ENCODE data around the gene PRKCH.
"Not testable (repeated sequence)": the region's sequence is repeated elsewhere in the genome, so short reads cannot be mapped to it uniquely, and the experiment has no call there.

The PRKCH gene

DNA sequence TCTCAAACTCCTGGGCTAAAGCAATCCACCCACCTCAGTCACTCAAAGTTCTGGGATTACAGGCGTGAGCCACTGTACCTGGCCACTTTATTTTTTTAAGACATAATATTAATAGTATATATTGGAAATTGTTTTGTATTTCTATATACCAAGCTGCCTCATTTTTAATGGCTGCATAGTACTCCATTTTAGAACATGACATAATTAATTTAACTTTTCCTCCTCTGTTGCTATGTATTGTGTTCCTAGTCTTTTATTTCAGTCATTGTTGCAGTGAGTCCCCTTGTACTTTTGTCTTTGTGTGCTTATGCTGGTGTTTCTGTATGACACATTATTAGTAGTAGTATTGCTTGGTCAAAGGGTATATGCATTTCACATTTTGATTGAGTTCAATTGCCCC is 138.7 kb downstream of the PRKCH start:
- no peak for DNase-seq (ENCODE audit: low spot score)

- no peak for DNase-seq (ENCODE audit: low spot score)
These were observed 139.6 kb downstream of the PRKCH start for GRCh38 chr14:61460718-61461611.

DNA sequence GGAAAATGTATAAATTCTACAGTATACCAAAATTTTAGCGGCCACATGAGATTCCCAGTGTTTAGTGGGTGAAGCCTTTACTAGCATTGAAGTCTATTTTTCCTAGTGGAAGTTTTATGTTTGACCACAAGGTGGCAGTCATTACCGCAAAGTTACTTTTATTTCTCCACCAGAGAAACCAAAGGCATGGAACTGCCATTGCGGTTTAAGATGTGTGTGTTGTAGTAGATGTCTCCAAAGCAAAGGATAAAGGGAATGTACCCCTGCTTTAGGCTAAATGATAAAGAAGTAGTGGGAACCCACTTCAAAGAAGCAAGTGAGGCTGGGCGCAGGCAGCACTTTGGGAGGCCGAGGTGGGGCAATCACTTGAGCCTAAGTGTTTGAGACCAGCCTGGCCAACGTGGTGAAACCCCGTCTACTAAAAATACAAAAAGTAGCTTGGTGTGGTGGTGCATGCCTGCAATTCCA is 140.5 kb downstream of the PRKCH start:
- DNase-seq (ENCODE audit: low spot score), result no peak

GRCh38 chr14:61462566-61463193 is 141.3 kb downstream of the PRKCH start:
- no peak for DNase-seq (ENCODE audit: low spot score)

DNA sequence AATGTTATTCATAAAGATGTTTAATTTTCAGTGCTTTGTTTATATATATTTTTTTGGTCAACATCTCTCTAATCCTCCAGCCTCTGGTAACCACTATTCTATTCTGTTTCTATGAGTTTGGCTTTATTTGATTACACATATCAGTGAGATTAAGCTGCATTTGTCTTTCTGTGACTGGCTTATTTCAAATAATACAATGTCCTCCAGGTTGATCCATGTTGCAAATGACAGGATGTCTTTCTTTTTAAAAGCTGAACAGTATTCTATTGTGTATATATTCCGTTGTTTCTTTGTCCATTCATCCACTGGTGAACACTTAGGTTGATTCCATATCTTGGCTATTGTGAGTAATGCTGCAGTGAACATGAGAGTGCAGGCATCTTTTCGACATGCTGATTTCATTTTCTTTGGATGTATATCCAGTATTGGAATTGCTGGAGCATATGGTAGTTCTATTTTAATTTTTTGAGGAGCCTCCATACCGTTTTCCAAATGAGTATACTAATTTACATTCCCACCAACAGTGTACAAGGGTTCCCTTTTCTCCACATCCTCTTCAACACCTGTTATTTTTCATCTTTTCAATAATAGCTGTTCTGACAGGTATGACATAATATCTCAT is 142.4 kb downstream of the PRKCH start:
- no peak for DNase-seq (ENCODE audit: low spot score)

- not testable (repeated sequence) for DNase-seq (ENCODE audit: low spot score)
These were observed 143.4 kb downstream of the PRKCH start for GRCh38 chr14:61464539-61465320.

- no peak for DNase-seq (ENCODE audit: low spot score)
These were observed 145.0 kb downstream of the PRKCH start for GRCh38 chr14:61466249-61466904.

DNA sequence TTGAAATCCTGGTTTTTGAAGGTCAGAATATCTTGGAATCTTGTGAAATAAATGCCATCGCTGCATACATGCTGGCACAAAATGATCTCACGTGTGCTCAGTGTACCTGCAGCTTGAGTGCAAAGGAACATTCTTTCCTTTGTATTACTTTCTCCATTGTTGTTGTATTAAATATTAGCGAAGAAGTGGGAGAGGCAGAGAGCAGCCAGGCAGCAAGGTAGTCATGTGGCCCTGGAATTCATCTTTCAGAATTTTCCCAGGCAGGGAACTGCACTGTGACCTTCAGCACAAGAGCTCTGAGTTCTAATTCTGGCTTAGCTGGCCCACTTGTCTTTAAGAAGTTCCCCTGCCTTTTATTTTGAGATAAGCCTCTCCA is 145.5 kb downstream of the PRKCH start:
- no peak for DNase-seq (ENCODE audit: low spot score)

DNA sequence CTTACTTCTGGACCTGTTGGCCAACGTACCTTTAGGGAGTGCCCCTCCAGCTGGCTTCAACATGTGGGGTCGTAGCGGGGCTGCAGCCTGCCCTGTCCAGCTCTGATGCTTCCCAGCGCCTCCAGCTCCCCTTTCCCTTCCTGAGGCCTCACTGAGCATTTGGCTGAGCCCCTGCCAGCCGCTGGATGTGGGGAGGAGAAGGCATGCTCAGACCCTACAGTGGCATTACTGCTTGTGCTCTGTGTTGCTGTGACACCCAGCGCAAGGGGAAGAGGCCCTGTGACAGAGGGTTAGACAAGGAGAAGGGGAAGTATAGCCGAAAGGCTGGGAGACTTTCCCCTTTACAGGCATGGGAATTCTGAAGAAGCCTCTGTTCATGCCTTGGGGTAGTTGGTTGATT is 145.9 kb downstream of the PRKCH start:
- DNase-seq (ENCODE audit: low spot score), result no peak

DNA sequence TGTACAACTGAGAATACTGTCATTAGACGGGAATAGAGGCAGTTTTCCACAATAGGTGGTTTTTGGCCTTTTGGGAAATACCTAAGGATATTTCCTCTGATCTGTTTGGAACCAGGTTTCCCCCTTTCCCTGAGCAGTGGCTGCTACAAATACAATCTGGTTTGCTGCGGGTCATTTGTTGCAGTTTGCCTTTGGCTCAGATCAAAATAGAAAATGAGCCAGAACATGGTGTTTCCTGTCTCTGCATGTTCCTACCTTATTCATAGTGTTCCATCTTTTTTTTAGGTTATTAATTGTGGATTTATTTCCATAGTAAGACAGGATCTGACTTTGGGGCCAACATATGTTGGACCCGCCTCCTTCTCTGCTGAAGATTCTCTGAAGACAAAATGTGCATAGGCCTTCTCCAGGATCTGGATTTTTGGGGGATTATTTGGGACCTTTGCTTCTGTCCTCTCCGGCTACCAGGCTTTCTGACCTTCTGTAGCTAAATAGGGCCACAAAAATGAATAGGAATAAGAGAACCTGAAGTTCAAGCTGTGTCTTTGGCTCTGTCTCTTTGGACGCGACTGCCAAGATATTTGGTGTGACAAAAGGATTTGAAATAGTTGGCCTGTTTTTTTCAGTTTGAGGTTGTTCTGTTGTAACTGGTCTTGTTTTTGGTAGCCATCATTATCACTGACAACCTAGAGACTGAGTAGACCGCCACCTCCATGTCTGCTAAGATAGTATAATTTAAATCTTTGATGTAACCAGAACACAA is 146.9 kb downstream of the PRKCH start:
- no peak for DNase-seq (ENCODE audit: low spot score)

GRCh38 chr14:61469781-61470180 is 148.4 kb downstream of the PRKCH start:
- no peak for DNase-seq (ENCODE audit: low spot score)

GRCh38 chr14:61470261-61470960 is 149.0 kb downstream of the PRKCH start:
- no peak for DNase-seq (ENCODE audit: low spot score)

DNA sequence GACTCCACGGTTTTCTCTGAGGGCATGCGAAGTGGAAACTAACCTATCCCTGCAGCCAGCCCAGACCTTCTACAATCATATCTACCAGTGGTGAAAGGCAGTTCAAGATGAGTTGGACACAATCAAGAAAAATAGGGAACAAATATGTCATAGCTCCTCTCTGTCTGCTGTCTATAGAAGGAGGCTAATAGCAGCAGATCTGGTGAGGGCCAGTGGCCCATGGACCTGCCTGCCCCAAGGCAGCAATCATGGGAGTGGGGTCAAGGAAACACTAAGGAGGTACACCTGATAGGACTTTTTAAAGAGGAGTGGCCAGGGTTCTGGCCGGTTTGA is 149.5 kb downstream of the PRKCH start:
- DNase-seq (ENCODE audit: low spot score), result no peak

DNA sequence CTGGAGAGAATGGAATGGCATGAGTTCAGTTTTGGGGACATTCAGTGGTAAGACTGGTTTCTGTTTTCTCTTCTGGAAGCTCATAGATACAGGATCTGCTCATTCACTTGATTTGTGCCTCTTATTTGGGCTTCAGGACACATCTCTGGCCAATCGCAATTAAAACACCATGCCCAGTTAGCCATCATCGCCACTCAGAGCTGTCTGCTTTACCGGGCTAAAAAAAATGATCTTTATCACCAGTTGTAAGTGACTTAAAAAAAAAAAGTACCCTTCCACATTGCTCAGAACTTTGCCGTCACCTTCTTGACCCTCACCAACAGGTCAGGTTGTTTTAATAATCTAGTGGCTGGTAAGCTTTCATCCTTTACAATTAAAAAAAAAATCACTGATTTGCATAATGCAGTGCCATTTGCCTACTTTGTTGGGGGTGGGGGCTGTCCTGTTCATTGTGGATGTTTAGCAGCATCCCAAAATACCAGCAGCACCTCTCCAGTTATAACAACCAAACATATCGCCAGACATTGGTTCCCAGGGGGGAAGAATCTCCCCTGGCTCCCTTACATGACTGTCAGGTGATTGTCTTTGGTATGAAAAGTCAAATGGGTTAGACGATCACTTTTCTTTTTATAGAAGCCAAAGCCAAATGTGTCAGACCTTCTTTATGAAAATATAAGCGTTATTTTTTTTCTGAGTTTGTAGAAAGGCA is 150.1 kb downstream of the PRKCH start:
- DNase-seq (ENCODE audit: low spot score), result no peak

GRCh38 chr14:61472011-61472672 is 150.8 kb downstream of the PRKCH start:
- DNase-seq (ENCODE audit: low spot score), result no peak

DNA sequence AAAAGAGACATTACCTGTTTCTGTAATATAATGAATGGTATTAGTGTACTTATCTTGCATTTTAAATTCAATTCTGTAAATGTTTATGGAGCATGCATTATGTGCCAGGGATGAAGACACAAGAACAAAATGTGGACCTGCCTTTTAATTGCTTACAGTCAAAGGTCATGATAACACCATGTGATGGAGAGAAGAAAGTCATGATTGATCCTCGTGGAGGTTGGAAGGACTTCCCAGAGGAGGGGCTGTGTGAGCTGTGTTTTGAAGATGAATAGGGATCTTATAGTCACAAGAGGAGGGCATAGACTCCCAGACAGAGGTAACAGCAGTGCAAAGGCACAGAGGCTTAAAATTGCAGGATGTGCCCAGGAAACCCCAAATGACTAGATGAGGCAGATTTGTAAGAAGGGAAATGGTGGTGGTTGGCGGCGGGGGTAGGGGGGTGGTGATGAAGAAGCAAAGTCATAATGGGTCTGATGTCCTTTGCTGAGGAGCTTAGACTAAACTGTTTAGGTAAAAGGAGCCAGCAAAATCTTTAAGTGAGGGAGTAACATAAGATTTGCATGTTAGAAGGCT is 151.5 kb downstream of the PRKCH start:
- no peak for DNase-seq (ENCODE audit: low spot score)

DNA sequence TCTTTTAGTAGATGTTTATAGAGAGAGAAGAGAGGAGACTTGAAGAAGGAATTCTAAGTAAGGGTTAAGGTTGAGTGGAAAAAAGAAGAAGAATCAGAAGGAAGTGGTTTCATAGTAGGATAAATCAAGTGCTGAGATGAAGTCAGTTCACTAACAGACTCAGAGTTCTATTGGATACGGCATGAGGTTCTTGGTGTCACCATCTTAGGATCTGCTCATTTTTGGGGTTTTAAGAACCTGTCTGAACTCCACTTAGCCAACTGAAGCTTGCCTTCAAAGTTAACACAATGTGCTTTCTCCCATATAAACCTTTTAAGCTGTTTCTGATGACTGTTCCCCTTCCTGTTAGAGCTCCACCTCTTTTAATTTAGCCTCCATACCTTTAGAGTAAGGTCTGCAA is 152.6 kb downstream of the PRKCH start:
- no peak for DNase-seq (ENCODE audit: low spot score)

DNA sequence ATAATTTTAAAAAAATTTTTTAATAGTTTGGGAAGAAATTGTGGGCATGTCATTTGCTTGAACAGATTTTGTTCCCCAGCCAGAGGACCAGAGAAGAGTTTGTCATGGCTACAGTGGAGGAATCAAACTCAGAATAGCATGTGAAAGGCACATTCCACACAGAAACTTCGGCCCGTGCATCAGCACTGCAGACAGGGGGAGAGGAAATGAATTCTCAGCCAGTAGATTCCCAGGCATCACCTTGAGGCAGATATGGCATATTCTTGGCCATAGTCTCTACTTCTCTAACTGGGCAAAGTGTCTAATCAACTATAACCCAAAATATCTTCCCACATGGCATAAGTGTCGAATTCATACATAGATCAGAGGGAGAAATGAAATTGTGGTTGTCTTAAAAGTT is 153.3 kb downstream of the PRKCH start:
- no peak for DNase-seq (ENCODE audit: low spot score)

DNA sequence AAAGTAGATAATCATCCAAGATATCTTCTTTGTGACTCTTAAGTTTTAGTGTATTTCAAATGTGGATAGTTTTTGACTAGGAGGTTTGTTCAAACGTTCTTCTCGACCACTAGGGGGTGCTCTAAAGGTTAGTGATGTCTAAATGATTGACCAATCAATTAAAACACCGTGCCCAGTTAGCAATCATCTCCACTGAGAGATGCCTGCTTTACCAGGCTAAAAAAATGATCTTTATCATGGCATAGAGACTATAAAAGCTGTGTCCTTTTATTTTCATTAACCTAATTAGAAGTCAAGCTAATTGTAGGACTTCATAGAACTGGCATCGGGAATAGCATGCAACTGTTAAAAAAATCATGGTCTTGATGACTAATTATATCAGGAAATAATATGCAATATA is 153.9 kb downstream of the PRKCH start:
- no peak for DNase-seq (ENCODE audit: low spot score)

All from left forelimb (tissue), 1 donor.